C4-2B (cell line): ENCODE measurements around the gene SNAP47.

ENCODE experiments used
- H3K27ac ChIP-seq: fragments of 450-650 bp; 2 replicates; pipeline ENCODE4 v1.5.1; 2017
- CTCF ChIP-seq: fragments of 450-650 bp; conservative IDR thresholded peaks from 2 replicates; pipeline ENCODE4 v1.5.1; 2017; ENCODE audit warnings: mild to moderate bottlenecking
- ZFX ChIP-seq: fragments of 450-650 bp; IDR thresholded peaks from 2 replicates; pipeline ENCODE4 v1.6.1; 2017

SNAP47 gene

GRCh38 chr1:227815468-227816409 lies 80.5 kb downstream of the SNAP47 start, which contains the start of gene PRSS38:
TSS of gene PRSS38 (plus strand) at chr1:227815675. CDS start at chr1:227815717, 42 bp downstream.
- no peak for TF ChIP-seq ZFX
- TF ChIP-seq CTCF = peak; percentile 2; the same call in 1 of the 2 replicates
- H3K27ac ChIP-seq = no peak within 1 kb of the TSS

- no peak for TF ChIP-seq CTCF
- no peak for TF ChIP-seq ZFX
- H3K27ac ChIP-seq = no peak overlapping the region
These were observed 81.7 kb downstream of the SNAP47 start for GRCh38 chr1:227816750-227817446.

GRCh38 chr1:227823537-227823936 lies 88.3 kb downstream of the SNAP47 start:
- H3K27ac ChIP-seq = no peak overlapping the region

GRCh38 chr1:227824204-227824603 lies 89.0 kb downstream of the SNAP47 start:
- TF ChIP-seq ZFX = no peak
- TF ChIP-seq CTCF = no peak
- no peak overlapping the region for H3K27ac ChIP-seq

More at GRCh38 chr1:227823537-227823936, 88.3 kb downstream of the SNAP47 start:
- TF ChIP-seq ZFX (no peak), CTCF (no peak)

GRCh38 chr1:227828786-227829185 lies 93.6 kb downstream of the SNAP47 start:
- H3K27ac ChIP-seq = no peak overlapping the region
- TF ChIP-seq ZFX (no peak), CTCF (no peak)
